ENCODE results near the gene NFS1. TPM values are rescaled to one million over a fixed set of nuclear protein-coding genes. Genes with fewer than 3 reads are reported as not detected.

The NFS1 gene
- total RNA-seq, 1 donor from 2014 or later, result 19.5 TPM

- peak; percentile 23 for TF ChIP-seq CTCF (IDR thresholded peaks at IDR 0.05)
- DNase-seq (no peak), ATAC-seq (no peak)
- intact Hi-C loops (cut with DNase I), result no loop called here
- Histone ChIP-seq H3K4me1 (peaks cover 58% of the 10 kb centered on the region), H3K27me3 (no peaks in the 10 kb centered on the region), H3K4me3 (peak overlapping the region; percentile 79), H3K9me3 (no peaks in the 10 kb centered on the region), H3K36me3 (peaks cover 63% of the 10 kb centered on the region), H3K27ac (no peak overlapping the region)
Observed at GRCh38 chr20:35739294-35740163, 40.4 kb upstream of the NFS1 start.

GRCh38 chr20:35738410-35739179 lies 39.4 kb upstream of the NFS1 start:
- Histone ChIP-seq H3K27me3 (no peaks in the 10 kb centered on the region), H3K4me1 (peaks cover 60% of the 10 kb centered on the region), H3K27ac (no peak overlapping the region), H3K4me3 (no peak overlapping the region), H3K9me3 (no peaks in the 10 kb centered on the region), H3K36me3 (peaks cover 72% of the 10 kb centered on the region)
- intact Hi-C loops (cut with DNase I), result no loop called here
- DNase-seq, result no peak
- TF ChIP-seq CTCF (IDR thresholded peaks at IDR 0.05), result no peak
- no peak for ATAC-seq

GRCh38 chr20:35737865-35738333 lies 38.7 kb upstream of the NFS1 start:
- no peak for DNase-seq
- Histone ChIP-seq H3K4me1 (peaks cover 56% of the 10 kb centered on the region), H3K9me3 (no peaks in the 10 kb centered on the region), H3K4me3 (no peak overlapping the region), H3K36me3 (peaks cover 79% of the 10 kb centered on the region), H3K27ac (no peak overlapping the region), H3K27me3 (no peaks in the 10 kb centered on the region)
- no peak for TF ChIP-seq CTCF (IDR thresholded peaks at IDR 0.05)
- intact Hi-C loops (cut with DNase I), result no loop called here
- no peak for ATAC-seq

- ATAC-seq (no peak), DNase-seq (no peak)
- no peak for TF ChIP-seq CTCF (IDR thresholded peaks at IDR 0.05)
- Histone ChIP-seq H3K4me1 (peaks cover 69% of the 10 kb centered on the region), H3K9me3 (no peaks in the 10 kb centered on the region), H3K27ac (no peak overlapping the region), H3K36me3 (peaks cover 98% of the 10 kb centered on the region), H3K4me3 (no peak overlapping the region), H3K27me3 (no peaks in the 10 kb centered on the region)
- intact Hi-C loops (cut with DNase I), result no loop called here
Observed at GRCh38 chr20:35735826-35736470, 36.8 kb upstream of the NFS1 start.

GRCh38 chr20:35734777-35735649 lies 35.9 kb upstream of the NFS1 start:
- intact Hi-C loops (cut with DNase I), result no loop called here

More at GRCh38 chr20:35734777-35735649, 35.9 kb upstream of the NFS1 start:
- Histone ChIP-seq H3K4me1 (peaks cover 74% of the 10 kb centered on the region), H3K9me3 (no peaks in the 10 kb centered on the region), H3K36me3 (peaks cover 100% of the 10 kb centered on the region), H3K27ac (no peak overlapping the region), H3K4me3 (no peak overlapping the region), H3K27me3 (no peaks in the 10 kb centered on the region)
- no peak for DNase-seq
- no peak for ATAC-seq
- TF ChIP-seq CTCF (IDR thresholded peaks at IDR 0.05), result no peak

All from upper lobe of right lung (tissue), 1 donor.